ENCODE measurements around the gene IDH3G. TPM values are rescaled to one million over a fixed set of nuclear protein-coding genes. Genes with fewer than 3 reads are reported as not detected.

IDH3G gene
- total RNA-seq, 1 donor from 2014 or later: 58.5 TPM

DNA sequence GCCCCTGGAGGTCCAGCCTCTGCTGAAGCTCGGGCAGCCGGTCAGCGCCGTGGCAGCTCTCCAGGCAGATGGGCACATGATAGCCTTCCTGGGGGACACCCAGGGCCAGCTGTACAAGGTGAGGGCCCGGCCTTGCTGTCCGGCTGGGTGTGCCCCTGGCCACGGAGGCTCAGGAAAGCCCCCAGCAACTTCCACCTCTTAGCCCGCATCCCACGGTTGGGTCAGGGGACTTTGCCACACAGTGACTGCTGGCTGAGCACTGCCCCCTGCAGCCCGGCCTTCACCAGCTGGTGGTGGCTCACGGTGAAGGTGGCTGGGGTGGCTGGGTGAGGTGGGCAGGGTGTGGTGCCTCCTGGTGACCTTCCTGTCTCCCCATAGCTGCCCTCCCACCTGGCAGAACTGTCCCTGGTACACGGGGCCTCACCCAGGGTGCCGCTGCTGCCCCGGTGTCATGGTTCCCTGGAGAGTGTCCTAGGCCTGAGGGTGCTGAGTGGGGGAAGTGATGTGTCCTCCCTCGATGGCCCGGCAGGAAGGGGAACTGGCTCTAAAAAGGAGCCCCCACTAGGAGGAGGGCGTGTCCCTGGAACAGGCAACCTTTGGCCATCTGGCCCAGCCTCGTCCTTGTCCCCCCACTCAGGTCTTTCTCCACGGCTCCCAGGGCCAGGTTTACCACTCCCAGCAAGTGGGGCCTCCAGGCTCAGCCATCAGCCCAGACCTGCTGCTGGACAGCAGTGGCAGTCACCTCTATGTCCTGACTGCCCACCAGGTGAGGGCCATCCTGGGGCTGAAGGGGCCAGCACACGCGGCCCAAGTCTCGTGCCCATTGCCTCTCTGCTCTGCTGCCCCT is 25.6 kb downstream of the IDH3G start:
- POLR2A ChIA-PET: no interaction called here
- Mint-ChIP-seq H3K4me1 (peaks cover 12% of the 10 kb centered on the region), H3K4me3 (no peak overlapping the region), H3K9me3 (no peaks in the 10 kb centered on the region), H3K36me3 (ENCODE audit: low read depth) (no peaks in the 10 kb centered on the region), H3K27me3 (no peaks in the 10 kb centered on the region), H3K27ac (no peak overlapping the region)
- CTCF ChIA-PET: interaction anchor here (0.6 kb wide), 1 partner anchor 81 kb away, joined by 3 read pairs; the partner anchor contains the start of gene SLC6A8
- intact Hi-C loops (cut with micrococcal nuclease): loop anchor here (10.0 kb wide), 2 partner anchors 84 to 824 kb away; partner anchors contain the start of gene SLC6A8
- DNase-seq (no peak), ATAC-seq (ENCODE audit: low read depth) (no peak)
- TF ChIP-seq, protein P1, sequence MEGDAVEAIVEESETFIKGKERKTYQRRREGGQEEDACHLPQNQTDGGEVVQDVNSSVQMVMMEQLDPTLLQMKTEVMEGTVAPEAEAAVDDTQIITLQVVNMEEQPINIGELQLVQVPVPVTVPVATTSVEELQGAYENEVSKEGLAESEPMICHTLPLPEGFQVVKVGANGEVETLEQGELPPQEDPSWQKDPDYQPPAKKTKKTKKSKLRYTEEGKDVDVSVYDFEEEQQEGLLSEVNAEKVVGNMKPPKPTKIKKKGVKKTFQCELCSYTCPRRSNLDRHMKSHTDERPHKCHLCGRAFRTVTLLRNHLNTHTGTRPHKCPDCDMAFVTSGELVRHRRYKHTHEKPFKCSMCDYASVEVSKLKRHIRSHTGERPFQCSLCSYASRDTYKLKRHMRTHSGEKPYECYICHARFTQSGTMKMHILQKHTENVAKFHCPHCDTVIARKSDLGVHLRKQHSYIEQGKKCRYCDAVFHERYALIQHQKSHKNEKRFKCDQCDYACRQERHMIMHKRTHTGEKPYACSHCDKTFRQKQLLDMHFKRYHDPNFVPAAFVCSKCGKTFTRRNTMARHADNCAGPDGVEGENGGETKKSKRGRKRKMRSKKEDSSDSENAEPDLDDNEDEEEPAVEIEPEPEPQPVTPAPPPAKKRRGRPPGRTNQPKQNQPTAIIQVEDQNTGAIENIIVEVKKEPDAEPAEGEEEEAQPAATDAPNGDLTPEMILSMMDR (IDR thresholded peaks at IDR 0.05): no peak

GRCh38 chrX:153767674-153768055 is 26.5 kb downstream of the IDH3G start:
- Mint-ChIP-seq H3K27ac (no peak overlapping the region), H3K4me1 (peaks cover 12% of the 10 kb centered on the region), H3K27me3 (no peaks in the 10 kb centered on the region), H3K36me3 (ENCODE audit: low read depth) (no peaks in the 10 kb centered on the region), H3K9me3 (no peaks in the 10 kb centered on the region), H3K4me3 (no peak overlapping the region)
- DNase-seq (no peak), ATAC-seq (ENCODE audit: low read depth) (no peak)
- intact Hi-C loops (cut with micrococcal nuclease): loop anchor here (10.0 kb wide), 2 partner anchors 83 to 823 kb away; partner anchors contain the start of gene SLC6A8
- ChIA-PET CTCF (no interaction called here), POLR2A (interaction anchor here (1.0 kb wide), 1 partner anchor 158 kb away, joined by 3 read pairs; no protein-coding TSS in a partner anchor)
- TF ChIP-seq, protein P1 (IDR thresholded peaks at IDR 0.05): no peak

DNA sequence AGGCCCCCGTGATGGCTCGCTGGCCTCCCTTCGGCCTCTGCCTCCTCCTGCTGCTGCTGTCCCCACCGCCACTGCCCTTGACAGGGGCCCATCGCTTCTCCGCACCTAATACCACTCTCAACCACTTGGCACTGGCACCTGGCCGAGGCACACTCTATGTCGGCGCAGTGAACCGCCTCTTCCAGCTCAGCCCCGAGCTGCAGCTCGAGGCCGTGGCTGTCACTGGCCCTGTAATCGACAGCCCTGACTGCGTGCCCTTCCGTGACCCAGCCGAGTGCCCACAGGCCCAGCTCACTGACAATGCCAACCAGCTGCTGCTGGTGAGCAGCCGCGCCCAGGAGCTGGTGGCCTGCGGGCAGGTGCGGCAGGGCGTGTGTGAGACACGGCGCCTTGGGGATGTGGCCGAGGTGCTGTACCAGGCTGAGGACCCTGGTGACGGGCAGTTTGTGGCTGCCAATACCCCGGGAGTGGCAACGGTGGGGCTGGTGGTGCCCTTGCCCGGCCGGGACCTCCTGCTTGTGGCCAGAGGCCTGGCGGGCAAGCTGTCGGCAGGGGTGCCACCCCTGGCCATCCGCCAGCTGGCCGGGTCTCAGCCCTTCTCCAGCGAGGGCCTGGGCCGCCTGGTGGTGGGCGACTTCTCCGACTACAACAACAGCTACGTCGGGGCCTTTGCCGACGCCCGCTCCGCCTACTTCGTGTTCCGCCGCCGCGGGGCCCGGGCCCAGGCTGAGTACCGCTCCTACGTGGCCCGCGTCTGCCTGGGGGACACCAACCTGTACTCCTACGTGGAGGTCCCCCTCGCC is 27.1 kb downstream of the IDH3G start:
- ATAC-seq (ENCODE audit: low read depth) (no peak), DNase-seq (no peak)
- no peaks in the 10 kb centered on the region for H3K27me3 Mint-ChIP-seq
- ChIA-PET POLR2A (interaction anchor here (0.5 to 1.5 kb wide), 3 partner anchors 27 to 160 kb away, joined by 3 read pairs; partner anchors contain the start of genes IDH3G and SSR4), CTCF (interaction anchor here (1.0 kb wide), 1 partner anchor 11 kb away, joined by 3 read pairs; no protein-coding TSS in a partner anchor)
- intact Hi-C loops (cut with micrococcal nuclease): loop anchor here (10.0 kb wide), 2 partner anchors 82 to 822 kb away; partner anchors contain the start of gene SLC6A8
- TF ChIP-seq, protein P1 (IDR thresholded peaks at IDR 0.05): no peak
- no peaks in the 10 kb centered on the region for H3K36me3 Mint-ChIP-seq (ENCODE audit: low read depth)
- no peak overlapping the region for H3K27ac Mint-ChIP-seq
- H3K4me3 Mint-ChIP-seq: no peak overlapping the region
- H3K4me1 Mint-ChIP-seq: peaks cover 12% of the 10 kb centered on the region
- H3K9me3 Mint-ChIP-seq: no peaks in the 10 kb centered on the region

- Mint-ChIP-seq H3K36me3 (ENCODE audit: low read depth) (no peaks in the 10 kb centered on the region), H3K4me3 (no peak overlapping the region), H3K27me3 (no peaks in the 10 kb centered on the region), H3K27ac (no peak overlapping the region), H3K9me3 (no peaks in the 10 kb centered on the region), H3K4me1 (peaks cover 12% of the 10 kb centered on the region)
- POLR2A ChIA-PET: interaction anchor here (0.5 to 1.5 kb wide), 3 partner anchors 28 to 774 kb away, joined by 3 to 4 read pairs (median 3); partner anchors contain the start of genes IDH3G and SSR4
- TF ChIP-seq, protein P1 (IDR thresholded peaks at IDR 0.05): no peak
- intact Hi-C loops (cut with micrococcal nuclease): loop anchor here (10.0 kb wide), 2 partner anchors 81 to 821 kb away; partner anchors contain the start of gene SLC6A8
- CTCF ChIA-PET: interaction anchor here (1.0 to 1.6 kb wide), 2 partner anchors 10 to 181 kb away, joined by 3 to 6 read pairs; no protein-coding TSS in a partner anchor
- ATAC-seq (ENCODE audit: low read depth) (peak; percentile 60), DNase-seq (no peak)
Measured at GRCh38 chrX:153766098-153766817, 27.9 kb downstream of the IDH3G start.

Measured in activated B cell treated with CpG ODN at 0.5 μM for 24 hours (primary cell).